Gastroesophageal sphincter (tissue), 4 donors: ENCODE results near the gene IL19. TPM values are rescaled to one million over a fixed set of nuclear protein-coding genes. Genes with fewer than 3 reads are reported as not detected.
"Not testable (repeated sequence)": the region's sequence is repeated elsewhere in the genome, so short reads cannot be mapped to it uniquely, and the experiment has no call there.

Experiments used
- ATAC-seq: fragments of 150-250 bp; one replicate; pipeline ENCODE4 v1.9.1; 2016; ENCODE audit warnings: mild to moderate bottlenecking, moderate library complexity
- H3K27ac ChIP-seq, 4 donors: fragments of 200-600 bp; sonication (generic) in 3 of 4; 1 replicate in 3 of 4; 2 replicates in 1 of 4; pipeline ENCODE4 v1.5.1; 2016 to 2019
- H3K27me3 ChIP-seq: fragments of 200-600 bp; sonication (generic); one replicate; pipeline ENCODE4 v1.5.1; 2019
- H3K36me3 ChIP-seq, 2 donors: fragments of 200-600 bp; sonication (generic); one replicate each; pipeline ENCODE4 v1.5.1; 2019; ENCODE audit warnings: control low read depth in 1 of 2
- H3K4me1 ChIP-seq, 3 donors: fragments of 200-600 bp; sonication (generic); 1 replicate in 2 of 3; 2 replicates in 1 of 3; pipeline ENCODE4 v1.5.1; 2016 to 2019; ENCODE audit warnings: control low read depth in 2 of 3
- H3K4me3 ChIP-seq, 2 donors: fragments of 200-600 bp; sonication (generic); one replicate each; pipeline ENCODE4 v1.5.1; 2019; ENCODE audit warnings: mild to moderate bottlenecking in 1 of 2, moderate library complexity in 1 of 2
- H3K9me3 ChIP-seq, 3 donors: fragments of 200-600 bp; sonication (generic); one replicate each; pipeline ENCODE4 v1.5.1; 2017 to 2019; ENCODE audit warnings: control low read depth in 2 of 3
- EP300 ChIP-seq: sonication (generic); formaldehyde crosslinking; IDR thresholded peaks from one replicate; pipeline ENCODE4 v1.6.1; 2017; ENCODE audit warnings: antibody characterized with exemption, mild to moderate bottlenecking
- POLR2A ChIP-seq, 2 donors: fragments of 450-650 bp; IDR thresholded peaks; one replicate each; pipeline ENCODE4 v1.6.1; 2017; ENCODE audit warnings: antibody characterized with exemption in 2 of 2, mild to moderate bottlenecking in 2 of 2, moderate library complexity in 1 of 2
- POLR2AphosphoS5 ChIP-seq: sonication (generic); formaldehyde crosslinking; IDR thresholded peaks from one replicate; pipeline ENCODE4 v1.6.1; 2017; ENCODE audit warnings: antibody characterized with exemption
- WGBS, 2 donors: methylation state at CpG; one replicate each; pipeline ENCODE4 v1.1.5; 2018; ENCODE audit warnings: low coverage in 1 of 2; 5-methylcytosine and 5-hydroxymethylcytosine counted together
- total RNA-seq, 4 donors: library from RNA; depleted of rRNA; stranded (reverse); fragments of >200 nt; gene quantifications; one replicate each; pipeline ENCODE4 v1.1.0, GENCODE V29; 2016
- TF ChIP-seq, protein P1 (sequence below), 4 experiments: fragments of 200-600 bp in 2 of 4; fragments of 450-650 bp in 2 of 4; sonication (generic) in 1 of 4; IDR thresholded peaks; one replicate each; pipeline ENCODE4 v1.5.1; 2017 to 2019; ENCODE audit warnings: antibody characterized with exemption in 4 of 4, mild to moderate bottlenecking in 2 of 4, moderate library complexity in 2 of 4

The IL19 gene
- total RNA-seq, 4 donors from 2014 or later: 0.27 TPM; not detected in 3

DNA sequence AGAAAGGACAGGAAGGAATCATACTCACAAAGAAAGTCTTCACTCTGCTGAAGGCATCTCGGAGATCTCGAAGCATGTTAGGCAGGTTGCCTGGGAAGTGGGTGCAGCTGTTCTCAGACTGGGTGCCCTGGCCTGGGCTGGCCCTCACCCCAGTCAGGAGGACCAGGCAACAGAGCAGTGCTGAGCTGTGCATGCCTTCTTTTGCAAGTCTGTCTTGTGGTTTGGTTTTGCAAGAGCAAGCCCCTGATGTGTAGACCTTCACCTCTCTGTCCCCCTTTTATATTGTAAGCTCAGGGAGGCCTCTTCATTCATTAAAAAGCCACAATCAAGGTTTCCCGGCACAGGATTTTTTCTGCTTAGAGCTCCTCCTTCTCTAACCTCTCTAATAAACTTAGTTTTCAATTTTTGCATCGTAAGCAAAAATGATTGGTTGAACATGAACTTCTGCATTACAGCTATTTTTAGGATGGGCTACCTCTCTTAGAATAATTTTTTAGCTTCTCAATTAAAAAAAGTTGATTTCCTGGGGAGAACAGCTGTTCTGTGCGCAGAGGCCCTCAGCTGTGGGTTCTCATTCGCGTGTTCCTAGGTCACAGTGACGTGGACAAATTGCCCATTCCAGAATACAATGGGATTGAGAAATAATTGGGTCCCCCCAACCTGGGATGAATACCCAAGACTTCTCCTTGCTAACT is 1.8 kb downstream of the IL19 start, which contains the start of gene IL10:
IL10 (minus strand) TSS at position 252 of the 695 bp plus-strand sequence; CDS start at position 193, 59 bp downstream.
- WGBS, 2 donors: 80 to 83% methylated on average over 7 to 8 of the region's 8 CpGs
- peak; percentile 66 for ATAC-seq
- TF ChIP-seq POLR2AphosphoS5 (no peak), EP300 (no peak), POLR2A (IDR thresholded peaks at IDR 0.05) (no peak)
- TF ChIP-seq, protein P1, sequence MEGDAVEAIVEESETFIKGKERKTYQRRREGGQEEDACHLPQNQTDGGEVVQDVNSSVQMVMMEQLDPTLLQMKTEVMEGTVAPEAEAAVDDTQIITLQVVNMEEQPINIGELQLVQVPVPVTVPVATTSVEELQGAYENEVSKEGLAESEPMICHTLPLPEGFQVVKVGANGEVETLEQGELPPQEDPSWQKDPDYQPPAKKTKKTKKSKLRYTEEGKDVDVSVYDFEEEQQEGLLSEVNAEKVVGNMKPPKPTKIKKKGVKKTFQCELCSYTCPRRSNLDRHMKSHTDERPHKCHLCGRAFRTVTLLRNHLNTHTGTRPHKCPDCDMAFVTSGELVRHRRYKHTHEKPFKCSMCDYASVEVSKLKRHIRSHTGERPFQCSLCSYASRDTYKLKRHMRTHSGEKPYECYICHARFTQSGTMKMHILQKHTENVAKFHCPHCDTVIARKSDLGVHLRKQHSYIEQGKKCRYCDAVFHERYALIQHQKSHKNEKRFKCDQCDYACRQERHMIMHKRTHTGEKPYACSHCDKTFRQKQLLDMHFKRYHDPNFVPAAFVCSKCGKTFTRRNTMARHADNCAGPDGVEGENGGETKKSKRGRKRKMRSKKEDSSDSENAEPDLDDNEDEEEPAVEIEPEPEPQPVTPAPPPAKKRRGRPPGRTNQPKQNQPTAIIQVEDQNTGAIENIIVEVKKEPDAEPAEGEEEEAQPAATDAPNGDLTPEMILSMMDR (IDR thresholded peaks at IDR 0.05): no peak
- H3K9me3 ChIP-seq: no peaks in the 10 kb centered on the region
- H3K27ac ChIP-seq: peak within 1 kb of the TSS in 1 of 4 donors; percentile 37
- no peaks in the 10 kb centered on the region for H3K36me3 ChIP-seq
- peak within 1 kb of the TSS in 1 of 2 donors; percentile 16 for H3K4me3 ChIP-seq
- peaks cover 21% of the 10 kb centered on the region for H3K27me3 ChIP-seq
- no peaks in the 10 kb centered on the region for H3K4me1 ChIP-seq

DNA sequence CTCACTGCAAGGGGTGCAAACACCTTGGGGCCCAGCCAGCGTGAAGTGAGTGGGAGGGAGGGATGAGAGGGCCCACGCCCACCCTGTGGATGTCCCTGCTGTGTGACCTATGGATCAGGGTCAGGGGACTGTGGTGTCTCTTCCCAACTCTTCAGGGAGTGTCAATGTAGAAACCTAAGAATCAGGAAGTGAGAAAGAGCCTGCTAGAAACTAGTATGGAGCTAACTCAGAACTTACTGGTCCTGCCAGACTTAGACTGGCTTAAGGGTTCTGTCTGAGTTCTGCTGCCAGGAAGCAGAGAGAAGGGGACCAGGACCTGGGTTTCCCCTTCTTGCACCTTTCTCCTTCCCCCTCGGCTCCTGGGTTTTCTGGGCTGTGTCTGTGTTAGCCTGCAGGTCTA is 3.5 kb downstream of the IL19 start:
- peaks cover 21% of the 10 kb centered on the region for H3K27me3 ChIP-seq
- no peak for ATAC-seq
- TF ChIP-seq EP300: no peak
- TF ChIP-seq, protein P1 (IDR thresholded peaks at IDR 0.05): no peak
- no peak for TF ChIP-seq POLR2A (IDR thresholded peaks at IDR 0.05)
- no peak for TF ChIP-seq POLR2AphosphoS5
- WGBS, 2 donors: 50% methylated on average over 1 of the region's 3 CpGs; no CpG with 5 or more reads in 1 of the 2 donors
- H3K36me3 ChIP-seq: no peaks in the 10 kb centered on the region
- no peaks in the 10 kb centered on the region for H3K4me1 ChIP-seq
- H3K4me3 ChIP-seq: no peak overlapping the region
- H3K9me3 ChIP-seq: no peaks in the 10 kb centered on the region
- H3K27ac ChIP-seq: no peak overlapping the region

DNA sequence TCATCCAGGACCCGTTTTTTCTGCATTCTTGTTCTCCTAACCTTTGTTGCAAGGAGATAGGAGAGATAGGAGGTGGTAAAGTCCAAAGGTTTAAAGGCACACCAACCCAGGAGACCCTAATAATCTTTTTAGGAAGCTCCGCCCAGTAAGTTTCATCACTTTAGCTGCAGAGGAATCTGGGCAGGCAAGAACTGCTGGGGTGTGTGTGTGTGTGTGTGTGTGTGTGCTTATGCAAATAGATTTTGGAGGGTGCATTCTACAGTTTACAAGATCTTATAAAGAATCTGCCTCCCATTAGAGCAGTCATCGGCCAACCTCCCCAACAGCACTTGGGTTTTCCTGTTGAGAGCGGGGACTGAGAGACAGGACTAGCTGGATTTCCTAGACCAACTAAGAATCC is 5.7 kb downstream of the IL19 start:
- no peak overlapping the region for H3K27ac ChIP-seq
- H3K4me3 ChIP-seq: no peak overlapping the region
- TF ChIP-seq POLR2AphosphoS5 (no peak), POLR2A (IDR thresholded peaks at IDR 0.05) (no peak), EP300 (no peak)
- TF ChIP-seq, protein P1 (IDR thresholded peaks at IDR 0.05): no peak
- no peaks in the 10 kb centered on the region for H3K9me3 ChIP-seq
- H3K27me3 ChIP-seq: peaks cover 21% of the 10 kb centered on the region
- ATAC-seq: no peak
- WGBS, 2 donors: 50 to 57% methylated on average over 1 of the region's 4 CpGs
- H3K4me1 ChIP-seq: no peaks in the 10 kb centered on the region
- H3K36me3 ChIP-seq: no peaks in the 10 kb centered on the region

DNA sequence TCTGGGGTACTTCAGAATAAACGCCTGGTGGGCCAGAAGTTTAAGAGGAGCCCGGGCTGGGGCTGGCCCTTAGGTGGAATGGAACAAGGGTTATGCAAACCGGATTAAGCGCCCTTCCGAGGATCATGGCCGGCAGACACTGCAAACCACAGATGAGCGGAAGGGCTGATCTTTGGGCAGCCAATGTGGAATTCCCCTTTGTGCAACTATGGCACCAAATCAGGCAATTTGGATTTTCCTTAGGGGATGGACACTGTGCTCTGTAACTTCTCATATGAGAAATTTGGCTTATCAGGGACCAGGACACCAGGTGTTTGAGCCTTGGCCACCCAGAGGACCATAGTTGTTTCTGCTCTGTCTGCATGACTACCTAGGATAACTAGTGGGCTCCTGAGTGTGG is 7.5 kb downstream of the IL19 start:
- H3K4me3 ChIP-seq: no peak overlapping the region
- no peak for TF ChIP-seq POLR2AphosphoS5
- no peak for TF ChIP-seq EP300
- no peak for TF ChIP-seq POLR2A (IDR thresholded peaks at IDR 0.05)
- TF ChIP-seq, protein P1 (IDR thresholded peaks at IDR 0.05): no peak
- H3K36me3 ChIP-seq: no peaks in the 10 kb centered on the region
- ATAC-seq: no peak
- no peak overlapping the region for H3K27ac ChIP-seq
- H3K27me3 ChIP-seq: peaks cover 17% of the 10 kb centered on the region
- H3K4me1 ChIP-seq: no peaks in the 10 kb centered on the region
- WGBS, 2 donors: 63% methylated on average over 6 of the region's 7 CpGs; no CpG with 5 or more reads in 1 of the 2 donors
- H3K9me3 ChIP-seq: no peaks in the 10 kb centered on the region

DNA sequence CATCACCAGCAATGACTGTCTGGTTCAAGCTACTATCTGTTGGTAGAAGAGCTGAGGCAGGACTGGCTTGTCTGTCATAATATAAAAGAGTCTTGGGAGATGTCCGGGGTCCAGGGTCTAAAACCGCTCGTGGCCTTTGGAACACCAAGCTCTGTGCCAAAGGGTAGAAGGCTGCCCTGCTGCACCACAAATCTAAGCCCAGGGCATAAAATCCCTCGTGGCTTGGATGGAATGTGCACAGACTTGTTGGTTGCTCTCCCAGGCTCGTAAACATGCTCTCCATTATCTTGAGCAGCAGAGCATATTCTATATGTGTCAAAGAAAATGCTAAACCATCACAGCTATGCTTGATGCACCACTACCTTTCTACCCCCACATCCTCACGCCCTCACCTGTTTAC is 8.3 kb downstream of the IL19 start:
- 61 to 75% methylated on average over 3 to 4 of the region's 6 CpGs for WGBS, 2 donors
- H3K9me3 ChIP-seq, H3K27ac ChIP-seq, H3K4me1 ChIP-seq, H3K4me3 ChIP-seq, ATAC-seq, H3K36me3 ChIP-seq: not testable (repeated sequence)
- H3K27me3 ChIP-seq: peaks cover 11% of the 10 kb centered on the region
